ENCODE measurements around the gene ZFAND3. TPM values are rescaled to one million over a fixed set of nuclear protein-coding genes. Genes with fewer than 3 reads are reported as not detected.
A peak's percentile ranks its signal among the peaks of the same experiment; 100 is the strongest.

The ZFAND3 gene
- total and polyA plus RNA-seq, 2 experiments from 2014 or later, result 36.5 to 50.0 TPM

DNA sequence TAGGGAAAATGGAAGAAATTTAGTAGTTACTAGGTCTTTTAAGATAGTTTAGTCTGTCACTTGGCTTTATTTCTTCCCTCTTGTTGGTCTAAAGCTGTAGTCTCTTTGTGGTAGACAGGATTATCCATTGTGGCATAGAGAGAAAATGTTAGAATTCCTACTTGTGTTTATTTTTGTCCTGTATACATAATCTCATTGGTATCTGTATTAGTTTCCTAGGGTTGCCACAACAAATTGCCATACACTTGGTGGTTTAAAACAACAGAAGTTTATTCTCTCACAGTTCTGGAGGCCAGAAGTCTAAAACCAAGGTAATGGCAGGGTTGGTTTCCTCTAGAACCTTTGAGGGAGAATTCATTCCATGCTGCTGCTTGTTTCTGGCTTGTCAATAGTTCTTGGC is 119.4 kb downstream of the ZFAND3 start:
- no peak for DNase-seq (ENCODE audit: low spot score)
- Histone ChIP-seq H3K79me2 (peaks cover 93% of the 10 kb centered on the region), H3K27me3 (no peaks in the 10 kb centered on the region), H3K27ac (no peak overlapping the region), H3K9me2 (replicated peaks; ENCODE audit: insufficient read depth) (no peaks in the 10 kb centered on the region), H2AFZ (no peak overlapping the region), H4K20me1 (ENCODE audit: insufficient read depth, poor library complexity, severe bottlenecking) (peaks cover 70% of the 10 kb centered on the region), H3K9me3 (ENCODE audit: low read depth) (no peaks in the 10 kb centered on the region), H3K36me3 (replicated peaks; ENCODE audit: insufficient read depth, low read depth) (no peaks in the 10 kb centered on the region), H3K4me3 (no peak overlapping the region), H3K4me1 (ENCODE audit: insufficient read depth) (no peaks in the 10 kb centered on the region), H3K4me2 (no peak overlapping the region)
- TF ChIP-seq EZH2 (IDR thresholded peaks at IDR 0.05; ENCODE audit: borderline replicate concordance), result no peak
- TF ChIP-seq CTCF (IDR thresholded peaks at IDR 0.05; ENCODE audit: poor library complexity), result no peak
- no peak for TF ChIP-seq EZH2phosphoT487 (IDR thresholded peaks at IDR 0.05; ENCODE audit: low read depth, severe bottlenecking, unreplicated experiment)

- Histone ChIP-seq H3K79me2 (peaks cover 94% of the 10 kb centered on the region), H3K36me3 (replicated peaks; ENCODE audit: insufficient read depth, low read depth) (no peaks in the 10 kb centered on the region), H3K9me3 (ENCODE audit: low read depth) (no peaks in the 10 kb centered on the region), H3K9me2 (replicated peaks; ENCODE audit: insufficient read depth) (no peaks in the 10 kb centered on the region), H2AFZ (no peak overlapping the region), H3K27ac (no peak overlapping the region), H4K20me1 (ENCODE audit: insufficient read depth, poor library complexity, severe bottlenecking) (peaks cover 78% of the 10 kb centered on the region), H3K4me2 (no peak overlapping the region), H3K27me3 (no peaks in the 10 kb centered on the region), H3K4me3 (no peak overlapping the region), H3K4me1 (ENCODE audit: insufficient read depth) (no peaks in the 10 kb centered on the region)
- TF ChIP-seq EZH2phosphoT487 (IDR thresholded peaks at IDR 0.05; ENCODE audit: low read depth, severe bottlenecking, unreplicated experiment) (no peak), EZH2 (IDR thresholded peaks at IDR 0.05; ENCODE audit: borderline replicate concordance) (no peak), CTCF (IDR thresholded peaks at IDR 0.05; ENCODE audit: poor library complexity) (no peak)
- DNase-seq (ENCODE audit: low spot score), result peak; percentile 24
- WGBS (ENCODE audit: low lambda C conversion rate, missing lambda C conversion rate), result 86% methylated on average over 3 of the region's 3 CpGs
Measured at GRCh38 chr6:37940074-37940847, 120.7 kb downstream of the ZFAND3 start.

GRCh38 chr6:37941871-37942270 is 122.3 kb downstream of the ZFAND3 start:
- Histone ChIP-seq H3K4me1 (ENCODE audit: insufficient read depth) (no peaks in the 10 kb centered on the region), H3K4me2 (no peak overlapping the region), H3K79me2 (peaks cover 94% of the 10 kb centered on the region), H3K27ac (no peak overlapping the region), H3K27me3 (no peaks in the 10 kb centered on the region), H2AFZ (no peak overlapping the region), H3K9me3 (ENCODE audit: low read depth) (no peaks in the 10 kb centered on the region), H3K36me3 (replicated peaks; ENCODE audit: insufficient read depth, low read depth) (no peaks in the 10 kb centered on the region), H4K20me1 (ENCODE audit: insufficient read depth, poor library complexity, severe bottlenecking) (peaks cover 78% of the 10 kb centered on the region), H3K9me2 (replicated peaks; ENCODE audit: insufficient read depth) (no peaks in the 10 kb centered on the region), H3K4me3 (no peak overlapping the region)
- 89% methylated on average over 2 of the region's 2 CpGs for WGBS (ENCODE audit: low lambda C conversion rate, missing lambda C conversion rate)
- TF ChIP-seq CTCF (IDR thresholded peaks at IDR 0.05; ENCODE audit: poor library complexity), result no peak
- no peak for DNase-seq (ENCODE audit: low spot score)

Measured in hepatocyte (in vitro differentiated cells).